Body of pancreas (tissue), 4 donors: ENCODE results near the gene PNISR.

ENCODE experiments used
- CTCF ChIP-seq, 7 experiments: fragments of 450-650 bp in 4 of 7; fragments of 200-600 bp in 3 of 7; sonication (generic) in 3 of 7; IDR thresholded peaks; one replicate each; pipeline ENCODE4 v1.5.1; 2016 to 2019; ENCODE audit warnings: antibody characterized with exemption in 7 of 7
- POLR2A ChIP-seq, 3 donors: fragments of 450-650 bp; IDR thresholded peaks; one replicate each; pipeline ENCODE4 v1.6.1; 2016; ENCODE audit warnings: antibody characterized with exemption in 3 of 3, mild to moderate bottlenecking in 2 of 3

GRCh38 chr6:99446076-99446475, 21.0 kb upstream of the PNISR start:
- TF ChIP-seq CTCF (IDR thresholded peaks at IDR 0.05) (no peak), POLR2A (IDR thresholded peaks at IDR 0.05) (no peak)
